ENCODE results near the gene LTBP3. TPM values are rescaled to one million over a fixed set of nuclear protein-coding genes. Genes with fewer than 3 reads are reported as not detected.

The LTBP3 gene
- total and polyA plus RNA-seq, 2 of the 13 experiments (the other 11 are each of a cell fraction or from before 2014, with no cell fraction given) = 12.2 to 68.1 TPM

- TF ChIP-seq ZNF556 (CRISPR knock-in tag; IDR thresholded peaks at IDR 0.05; ENCODE audit: borderline replicate concordance) (no peak; the same call in 1 of the 2 replicates), ZBED4 (CRISPR knock-in tag; IDR thresholded peaks at IDR 0.05; ENCODE audit: borderline replicate concordance) (0 out of 2 replicates have a peak, but pooled peaks have one; percentile 24), MED8 (CRISPR knock-in tag; IDR thresholded peaks at IDR 0.05; ENCODE audit: insufficient replicate concordance) (peak; percentile 88), ZNF574 (CRISPR knock-in tag; IDR thresholded peaks at IDR 0.05) (peak; percentile 82), JUN (CRISPR knock-in tag; IDR thresholded peaks at IDR 0.05) (no peak), ZSCAN9 (CRISPR knock-in tag; IDR thresholded peaks at IDR 0.05; ENCODE audit: borderline replicate concordance) (peak; percentile 94), ARID5B (CRISPR knock-in tag; IDR thresholded peaks at IDR 0.05) (peak; percentile 62; the same call in 1 of the 2 replicates), ZBTB8A (CRISPR knock-in tag; IDR thresholded peaks at IDR 0.05; ENCODE audit: borderline replicate concordance, low read depth) (no peak), NKX3-1 (CRISPR knock-in tag; IDR thresholded peaks at IDR 0.05) (no peak), ZMYM3 (CRISPR knock-in tag; IDR thresholded peaks at IDR 0.05) (no peak), ESRRA (CRISPR knock-in tag; IDR thresholded peaks at IDR 0.05; ENCODE audit: low read depth) (no peak), ARNTL (CRISPR knock-in tag; IDR thresholded peaks at IDR 0.05) (0 out of 2 replicates have a peak, but pooled peaks have one; percentile 35), ZBTB33 (CRISPR knock-in tag; IDR thresholded peaks at IDR 0.05) (peak; percentile 74)
Measured at GRCh38 chr11:65498977-65499712, 59.0 kb downstream of the LTBP3 start, which contains the start of gene MALAT1 (continued).
